Cardiac fibroblast (primary cell): ENCODE data around the gene ACADVL.

Experiments used
- DNase-seq, 2 donors: peaks; one replicate each; pipeline versions ENCODE4 v3.0.0 to v3.0.0-alpha.2; 2010; ENCODE audit warnings: low read depth in 2 of 2
- H3K4me3 ChIP-seq, 2 donors: replicated peaks in 1 of 2; 1 replicate in 1 of 2; 2 replicates in 1 of 2; pipeline ENCODE4 v1.5.1; 2011; ENCODE audit warnings: low read depth in 2 of 2, low read length in 2 of 2, mild to moderate bottlenecking in 2 of 2, moderate library complexity in 1 of 2
- CTCF ChIP-seq: IDR thresholded peaks from one replicate; pipeline ENCODE4 v1.5.1; 2011; ENCODE audit warnings: low read depth, mild to moderate bottlenecking, low read length, inconsistent platforms

The ACADVL gene

GRCh38 chr17:7223375-7223774 lies 3.6 kb downstream of the ACADVL start:
- H3K4me3 ChIP-seq: no peak overlapping the region
- no peak for TF ChIP-seq CTCF
- DNase-seq: no peak

- TF ChIP-seq CTCF: no peak
- DNase-seq: no peak
- no peak overlapping the region for H3K4me3 ChIP-seq
Observed at GRCh38 chr17:7224110-7224509, 4.4 kb downstream of the ACADVL start.

- TF ChIP-seq CTCF: no peak
- no peak overlapping the region for H3K4me3 ChIP-seq
- no peak for DNase-seq
Observed at GRCh38 chr17:7224661-7225111, 4.9 kb downstream of the ACADVL start.

GRCh38 chr17:7225711-7226331 lies 6.1 kb downstream of the ACADVL start:
- H3K4me3 ChIP-seq: no peak overlapping the region
- no peak for TF ChIP-seq CTCF
- DNase-seq: no peak

- H3K4me3 ChIP-seq: no peak overlapping the region
- DNase-seq: no peak
- TF ChIP-seq CTCF: no peak
Observed at GRCh38 chr17:7226721-7227710, 7.3 kb downstream of the ACADVL start.

GRCh38 chr17:7228920-7229319 lies 9.2 kb downstream of the ACADVL start:
- no peak for DNase-seq
- TF ChIP-seq CTCF: no peak
- H3K4me3 ChIP-seq: no peak overlapping the region
